ENCODE measurements around the gene EPC2. TPM values are rescaled to one million over a fixed set of nuclear protein-coding genes. Genes with fewer than 3 reads are reported as not detected.

EPC2 gene
- total and polyA plus RNA-seq, 2 donors from 2014 or later, result 7.2 to 43.9 TPM

DNA sequence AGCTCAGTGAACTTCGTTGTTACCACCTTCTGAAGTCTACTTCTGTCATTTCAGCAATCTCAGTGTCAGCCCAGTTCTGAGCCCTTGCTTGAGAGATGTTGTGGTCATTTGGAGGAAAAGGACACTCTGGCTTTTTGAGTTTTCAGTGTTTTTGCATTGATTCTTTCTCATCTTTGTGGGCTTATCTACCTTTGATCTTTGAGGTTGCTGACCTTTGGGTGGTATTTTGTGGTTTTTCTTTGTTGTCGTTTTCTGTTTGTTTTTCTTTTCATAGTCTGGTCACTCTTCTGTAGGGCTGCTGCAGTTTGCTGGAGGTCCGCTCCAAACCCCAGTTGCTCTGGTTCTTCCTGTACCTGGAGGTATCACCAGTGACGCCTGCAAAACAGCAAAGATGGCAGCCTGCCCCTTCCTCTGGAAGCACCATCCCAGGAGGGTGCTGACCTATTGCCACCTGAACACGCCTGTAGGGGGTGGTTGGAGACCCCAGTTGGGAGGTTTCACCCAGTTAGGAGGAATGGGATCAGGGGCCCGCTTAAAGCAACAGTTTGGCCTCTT, 74.7 kb downstream of the EPC2 start:
- no peaks in the 10 kb centered on the region for H3K36me3 ChIP-seq (ENCODE audit: control insufficient read depth in 2 of 3, insufficient read depth in 3 of 3, low read length in 3 of 3)
- intact Hi-C loops (cut with DNase I), result no loop called here
- DNase-seq (no peak), FAIRE-seq (no peak)
- H3K4me1 ChIP-seq (ENCODE audit: control insufficient read depth in 2 of 3, insufficient read depth in 2 of 3, low read depth in 1 of 3, low read length in 3 of 3), result no peaks in the 10 kb centered on the region
- no peak overlapping the region for H3K9ac ChIP-seq (ENCODE audit: low read length in 3 of 3)
- H3K27ac ChIP-seq (ENCODE audit: low read depth in 2 of 2, low read length in 2 of 2), result no peak overlapping the region
- no peaks in the 10 kb centered on the region for H3K27me3 ChIP-seq (ENCODE audit: control insufficient read depth, insufficient read depth, low read length)
- no peak overlapping the region for H3K4me3 ChIP-seq (ENCODE audit: low read length in 3 of 3)
- no peaks in the 10 kb centered on the region for H3K9me3 ChIP-seq (ENCODE audit: control insufficient read depth in 2 of 3, insufficient read depth in 1 of 3, low read length in 3 of 3)
- TF ChIP-seq, protein P1, sequence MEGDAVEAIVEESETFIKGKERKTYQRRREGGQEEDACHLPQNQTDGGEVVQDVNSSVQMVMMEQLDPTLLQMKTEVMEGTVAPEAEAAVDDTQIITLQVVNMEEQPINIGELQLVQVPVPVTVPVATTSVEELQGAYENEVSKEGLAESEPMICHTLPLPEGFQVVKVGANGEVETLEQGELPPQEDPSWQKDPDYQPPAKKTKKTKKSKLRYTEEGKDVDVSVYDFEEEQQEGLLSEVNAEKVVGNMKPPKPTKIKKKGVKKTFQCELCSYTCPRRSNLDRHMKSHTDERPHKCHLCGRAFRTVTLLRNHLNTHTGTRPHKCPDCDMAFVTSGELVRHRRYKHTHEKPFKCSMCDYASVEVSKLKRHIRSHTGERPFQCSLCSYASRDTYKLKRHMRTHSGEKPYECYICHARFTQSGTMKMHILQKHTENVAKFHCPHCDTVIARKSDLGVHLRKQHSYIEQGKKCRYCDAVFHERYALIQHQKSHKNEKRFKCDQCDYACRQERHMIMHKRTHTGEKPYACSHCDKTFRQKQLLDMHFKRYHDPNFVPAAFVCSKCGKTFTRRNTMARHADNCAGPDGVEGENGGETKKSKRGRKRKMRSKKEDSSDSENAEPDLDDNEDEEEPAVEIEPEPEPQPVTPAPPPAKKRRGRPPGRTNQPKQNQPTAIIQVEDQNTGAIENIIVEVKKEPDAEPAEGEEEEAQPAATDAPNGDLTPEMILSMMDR (IDR thresholded peaks at IDR 0.05; ENCODE audit: borderline replicate concordance, extremely low read depth, insufficient read depth), result no peak

DNA sequence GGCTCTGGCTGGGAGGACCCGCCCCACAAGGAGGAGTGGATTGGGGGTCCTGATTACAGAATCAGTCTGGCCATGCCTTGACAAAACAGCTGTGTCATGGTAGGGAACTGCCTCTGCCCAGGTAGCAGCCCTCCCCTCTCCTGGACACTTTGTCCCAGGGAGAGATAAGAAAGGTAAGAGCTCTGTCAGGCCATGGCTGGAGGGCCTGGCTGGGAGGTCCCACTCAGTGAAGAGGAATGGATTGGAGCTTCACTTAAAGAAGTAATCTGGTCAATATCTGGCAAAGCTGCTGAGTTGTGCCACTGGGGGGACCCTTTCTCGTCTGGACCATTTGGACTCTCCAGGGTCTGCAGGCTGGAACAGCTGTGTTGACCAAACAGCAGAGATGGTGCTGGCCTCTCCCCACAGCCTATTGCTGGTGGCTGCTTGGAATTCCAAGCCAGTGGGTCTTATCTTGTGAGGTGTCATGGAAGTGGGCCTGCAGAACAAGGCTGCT, 75.4 kb downstream of the EPC2 start:
- FAIRE-seq, result no peak
- TF ChIP-seq, protein P1 (IDR thresholded peaks at IDR 0.05; ENCODE audit: borderline replicate concordance, extremely low read depth, insufficient read depth), result no peak
- no peak overlapping the region for H3K4me3 ChIP-seq (ENCODE audit: low read length in 3 of 3)
- no peaks in the 10 kb centered on the region for H3K36me3 ChIP-seq (ENCODE audit: control insufficient read depth in 2 of 3, insufficient read depth in 3 of 3, low read length in 3 of 3)
- H3K27me3 ChIP-seq (ENCODE audit: control insufficient read depth, insufficient read depth, low read length), result no peaks in the 10 kb centered on the region
- DNase-seq, result no peak
- no peak overlapping the region for H3K27ac ChIP-seq (ENCODE audit: low read depth in 2 of 2, low read length in 2 of 2)
- no peak overlapping the region for H3K9ac ChIP-seq (ENCODE audit: low read length in 3 of 3)
- H3K4me1 ChIP-seq (ENCODE audit: control insufficient read depth in 2 of 3, insufficient read depth in 2 of 3, low read depth in 1 of 3, low read length in 3 of 3), result no peaks in the 10 kb centered on the region
- intact Hi-C loops (cut with DNase I), result no loop called here
- no peaks in the 10 kb centered on the region for H3K9me3 ChIP-seq (ENCODE audit: control insufficient read depth in 2 of 3, insufficient read depth in 1 of 3, low read length in 3 of 3)

DNA sequence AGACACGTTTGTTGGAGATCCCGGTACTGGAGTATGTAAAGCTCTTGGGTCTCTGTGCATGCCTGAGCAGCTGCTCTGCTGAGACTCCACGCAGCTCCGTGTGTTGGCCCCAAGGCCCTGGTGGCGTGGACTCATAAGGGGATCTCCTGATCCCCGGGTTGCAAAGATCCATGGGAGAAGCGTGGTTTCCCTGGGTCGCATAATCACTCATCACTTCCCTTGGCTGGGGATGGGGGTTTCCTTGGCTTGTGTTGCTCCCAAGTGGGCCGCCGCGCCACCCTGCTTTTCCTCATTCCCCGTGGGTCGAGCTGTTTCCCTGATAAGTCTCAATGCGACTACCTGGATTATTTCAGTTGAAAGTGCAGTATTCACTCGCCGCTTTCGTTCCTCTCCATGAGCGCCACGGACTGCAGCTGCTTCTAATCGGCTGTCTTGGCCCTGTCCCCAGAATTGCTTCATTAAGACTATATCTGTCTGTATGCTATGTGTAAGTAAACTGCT, 76.0 kb downstream of the EPC2 start:
- Histone ChIP-seq H3K9me3 (ENCODE audit: control insufficient read depth in 2 of 3, insufficient read depth in 1 of 3, low read length in 3 of 3) (no peaks in the 10 kb centered on the region), H3K36me3 (ENCODE audit: control insufficient read depth in 2 of 3, insufficient read depth in 3 of 3, low read length in 3 of 3) (no peaks in the 10 kb centered on the region), H3K4me3 (ENCODE audit: low read length in 3 of 3) (no peak overlapping the region), H3K27me3 (ENCODE audit: control insufficient read depth, insufficient read depth, low read length) (no peaks in the 10 kb centered on the region), H3K9ac (ENCODE audit: low read length in 3 of 3) (no peak overlapping the region), H3K4me1 (ENCODE audit: control insufficient read depth in 2 of 3, insufficient read depth in 2 of 3, low read depth in 1 of 3, low read length in 3 of 3) (no peaks in the 10 kb centered on the region), H3K27ac (ENCODE audit: low read depth in 2 of 2, low read length in 2 of 2) (no peak overlapping the region)
- TF ChIP-seq, protein P1 (IDR thresholded peaks at IDR 0.05; ENCODE audit: borderline replicate concordance, extremely low read depth, insufficient read depth), result no peak
- FAIRE-seq, result no peak
- intact Hi-C loops (cut with DNase I), result no loop called here
- DNase-seq, result peak in 2 of 5 donors; percentile 57 to 65

Data from kidney (tissue), 14 donors.